OCI-LY3 (cell line): ENCODE measurements around the gene CA10.

Experiments used
- H2AFZ ChIP-seq: fragments of 200-600, 300-600 bp; shearing (Covaris generic); 2 replicates; pipeline ENCODE4 v1.6.0; 2014; ENCODE audit warnings: antibody characterized with exemption, low read depth, low read length
- H3K27ac ChIP-seq: fragments of 200-600, 300-600 bp; sonication (generic); 2 replicates; pipeline ENCODE4 v1.5.1; 2014; ENCODE audit warnings: mild to moderate bottlenecking, low read length, moderate library complexity, mixed read lengths
- H3K27me3 ChIP-seq: fragments of 200-600, 300-600 bp; sonication (generic); 2 replicates; pipeline ENCODE4 v1.6.1; 2014; ENCODE audit warnings: low read depth, low read length, mixed read lengths
- H3K36me3 ChIP-seq: fragments of 200-600, 300-600 bp; sonication (generic); replicated peaks from 2 replicates; pipeline ENCODE3; 2014; ENCODE audit warnings: low read depth, low read length, mixed read lengths
- H3K4me1 ChIP-seq: fragments of 300-600, 200-600 bp; sonication (generic); 2 replicates; pipeline ENCODE4 v1.6.1; 2014; ENCODE audit warnings: low read length, mixed read lengths
- H3K4me2 ChIP-seq: fragments of 200-600, 300-600 bp; sonication (generic); 2 replicates; pipeline ENCODE4 v1.6.1; 2014; ENCODE audit warnings: low read length, mixed read lengths
- H3K4me3 ChIP-seq: fragments of 300-600, 200-600 bp; sonication (generic); 2 replicates; pipeline ENCODE4 v1.5.1; 2014; ENCODE audit warnings: antibody characterized with exemption, mild to moderate bottlenecking, low read length, moderate library complexity
- H3K79me2 ChIP-seq: fragments of 300-600, 200-600 bp; shearing (Covaris generic); 2 replicates; pipeline ENCODE4 v1.6.1; 2014; ENCODE audit warnings: mild to moderate bottlenecking, low read length, mixed read lengths
- H3K9ac ChIP-seq: fragments of 300-600, 200-600 bp; shearing (Covaris generic); 2 replicates; pipeline ENCODE4 v1.6.0; 2014; ENCODE audit warnings: mild to moderate bottlenecking, low read length, moderate library complexity
- H3K9me3 ChIP-seq: fragments of 200-600, 300-600 bp; shearing (Covaris generic); 2 replicates; pipeline ENCODE4 v1.6.1; 2014; ENCODE audit warnings: low read length, mixed read lengths; ENCODE audit not compliant: insufficient read depth
- H4K20me1 ChIP-seq: fragments of 200-600, 300-600 bp; sonication (generic); 2 replicates; pipeline ENCODE4 v1.6.1; 2016; ENCODE audit warnings: low read length, mixed read lengths; ENCODE audit not compliant: insufficient read depth
- CTCF ChIP-seq: fragments of 200-600, 300-600 bp; sonication (generic); IDR thresholded peaks from 2 replicates; pipeline ENCODE4 v1.5.1; 2014; ENCODE audit warnings: antibody characterized with exemption, low read length, low read depth
- EZH2phosphoT487 ChIP-seq: fragments of 200-600 bp; shearing (Covaris generic); IDR thresholded peaks from 2 replicates; pipeline ENCODE4 v1.6.1; 2018; ENCODE audit warnings: antibody characterized with exemption, mixed run types, low read depth

CA10 gene

DNA sequence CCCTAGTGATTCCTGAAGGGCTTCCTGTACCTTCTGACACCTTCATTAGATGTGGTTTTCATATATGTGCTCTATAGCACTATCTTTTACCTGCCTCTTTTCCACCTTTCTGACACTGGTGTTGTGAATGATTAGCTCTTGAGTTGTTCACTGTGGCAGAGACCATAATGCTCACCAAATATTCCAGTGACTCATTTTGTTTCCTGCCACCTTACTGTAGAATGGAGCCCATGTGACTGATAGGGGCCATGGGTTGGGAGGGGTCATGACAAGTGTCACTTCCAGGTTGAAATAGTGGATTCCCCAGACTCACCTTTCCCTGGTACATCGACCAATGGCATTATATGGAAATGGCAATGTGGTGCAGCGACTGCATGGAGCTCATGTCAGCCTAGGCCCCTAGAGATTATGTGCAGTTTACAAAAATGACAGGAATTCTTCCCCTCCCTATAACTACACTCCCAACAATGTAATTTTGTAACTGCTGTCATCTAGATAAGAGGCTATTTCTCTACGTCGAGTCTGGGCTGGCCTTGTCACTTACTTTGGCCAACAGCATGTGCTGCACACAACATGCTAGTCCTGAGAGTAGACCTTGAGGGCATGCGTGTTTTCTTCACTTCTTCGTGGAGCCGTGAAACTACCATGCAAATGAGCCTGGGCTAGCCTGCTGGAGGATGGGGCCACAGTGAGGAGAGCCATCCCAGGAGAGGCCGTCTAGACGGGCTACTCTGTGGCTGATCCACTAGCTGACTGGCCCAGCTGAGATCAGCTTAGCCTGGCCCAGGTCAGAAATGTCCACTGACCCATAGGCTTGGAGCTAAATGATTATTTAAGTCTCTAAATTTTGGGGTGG lies 409.5 kb downstream of the CA10 start:
- no peaks in the 10 kb centered on the region for H3K9me3 ChIP-seq
- peaks cover 4% of the 10 kb centered on the region for H3K36me3 ChIP-seq
- H3K4me1 ChIP-seq = peaks cover 54% of the 10 kb centered on the region
- no peaks in the 10 kb centered on the region for H4K20me1 ChIP-seq
- TF ChIP-seq CTCF = no peak
- no peak for TF ChIP-seq EZH2phosphoT487
- no peak overlapping the region for H3K9ac ChIP-seq
- H3K27ac ChIP-seq = peak overlapping the region; percentile 52
- no peaks in the 10 kb centered on the region for H3K27me3 ChIP-seq
- peak overlapping the region; percentile 11 for H3K4me2 ChIP-seq
- no peaks in the 10 kb centered on the region for H3K79me2 ChIP-seq
- peak overlapping the region; percentile 3; the same call in 1 of the 2 replicates for H2AFZ ChIP-seq
- H3K4me3 ChIP-seq = no peak overlapping the region; the same call in 1 of the 2 replicates

- H2AFZ ChIP-seq = peak overlapping the region; percentile 47; the same call in 1 of the 2 replicates
- H3K27me3 ChIP-seq = no peaks in the 10 kb centered on the region
- H3K36me3 ChIP-seq = peaks cover 4% of the 10 kb centered on the region
- H3K4me2 ChIP-seq = no peak overlapping the region
- H3K79me2 ChIP-seq = no peaks in the 10 kb centered on the region
- H3K4me1 ChIP-seq = peaks cover 44% of the 10 kb centered on the region
- H3K27ac ChIP-seq = no peak overlapping the region
- no peak overlapping the region for H3K9ac ChIP-seq
- H3K9me3 ChIP-seq = no peaks in the 10 kb centered on the region
- TF ChIP-seq CTCF (no peak), EZH2phosphoT487 (no peak)
- no peaks in the 10 kb centered on the region for H4K20me1 ChIP-seq
- no peak overlapping the region for H3K4me3 ChIP-seq
Measured at GRCh38 chr17:51746421-51746820, 412.1 kb downstream of the CA10 start.

DNA sequence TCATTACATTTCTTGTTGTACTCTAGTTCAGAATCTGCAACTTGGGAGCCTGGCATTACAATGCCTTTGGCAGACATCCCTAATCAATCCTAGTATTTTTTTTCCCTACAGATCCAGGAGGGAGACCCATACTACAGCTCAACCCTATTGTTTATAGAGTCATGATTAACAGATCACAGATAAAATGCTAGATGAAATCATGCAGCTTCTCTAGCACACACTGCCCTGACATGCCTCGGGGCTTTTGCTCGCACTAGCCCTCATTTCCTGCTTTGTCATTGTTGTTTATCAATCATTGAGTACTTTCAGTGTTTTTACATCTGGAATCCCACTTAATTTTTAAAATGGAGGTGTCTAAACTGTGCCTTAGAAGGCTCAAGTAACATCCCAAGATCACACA lies 412.5 kb downstream of the CA10 start:
- H3K27me3 ChIP-seq = no peaks in the 10 kb centered on the region
- H3K4me2 ChIP-seq = 0 out of 2 replicates have a peak overlapping the region, but pooled peaks have one; percentile 6
- H3K36me3 ChIP-seq = peaks cover 4% of the 10 kb centered on the region
- H3K27ac ChIP-seq = no peak overlapping the region
- no peak overlapping the region for H3K4me3 ChIP-seq
- H4K20me1 ChIP-seq = no peaks in the 10 kb centered on the region
- H3K9ac ChIP-seq = no peak overlapping the region
- no peaks in the 10 kb centered on the region for H3K79me2 ChIP-seq
- peaks cover 40% of the 10 kb centered on the region for H3K4me1 ChIP-seq
- TF ChIP-seq EZH2phosphoT487 (no peak), CTCF (no peak)
- H3K9me3 ChIP-seq = no peaks in the 10 kb centered on the region
- H2AFZ ChIP-seq = peak overlapping the region; percentile 47; the same call in 1 of the 2 replicates

DNA sequence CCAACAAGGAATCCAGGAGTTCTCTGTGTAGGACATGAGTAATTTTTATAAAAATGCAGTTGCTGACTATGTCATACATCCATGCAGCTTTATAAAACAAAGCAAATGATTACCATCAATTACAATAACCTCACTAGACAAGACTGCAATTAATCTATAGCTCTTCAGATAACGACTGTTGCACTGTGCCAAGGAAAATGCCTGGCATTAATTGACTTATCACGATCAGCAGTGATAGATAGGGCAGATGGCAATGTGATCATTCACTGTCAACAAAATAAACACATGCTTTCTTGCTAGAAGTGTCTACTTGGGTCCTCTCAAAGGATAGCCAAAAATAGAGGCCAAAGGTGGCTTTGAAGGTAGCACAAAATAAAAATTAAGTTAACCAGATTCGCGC lies 415.0 kb downstream of the CA10 start:
- H3K4me1 ChIP-seq = peaks cover 16% of the 10 kb centered on the region
- TF ChIP-seq EZH2phosphoT487 (no peak), CTCF (no peak)
- no peaks in the 10 kb centered on the region for H3K27me3 ChIP-seq

More for the DNA sequence above, 415.0 kb downstream of the CA10 start:
- Histone ChIP-seq H3K27ac (no peak overlapping the region), H3K9me3 (no peaks in the 10 kb centered on the region), H3K36me3 (no peaks in the 10 kb centered on the region), H3K4me3 (no peak overlapping the region), H3K4me2 (no peak overlapping the region), H2AFZ (no peak overlapping the region), H4K20me1 (no peaks in the 10 kb centered on the region), H3K79me2 (no peaks in the 10 kb centered on the region), H3K9ac (no peak overlapping the region)
